Stimulated activated CD8-positive, alpha-beta memory T cell treated with anti-CD3 and anti-CD28 coated beads, Interleukin-15, amount 100 ng/mL, for 1 hour (primary cell): Measurements from ENCODE around the gene GALNT17.
"Not testable (repeated sequence)": the region's sequence is repeated elsewhere in the genome, so short reads cannot be mapped to it uniquely, and the experiment has no call there.

Experiments used
- DNase-seq: peaks from one replicate; pipeline ENCODE4 v3.0.0-alpha.2; 2020; ENCODE audit warnings: low read depth

The GALNT17 gene

DNA sequence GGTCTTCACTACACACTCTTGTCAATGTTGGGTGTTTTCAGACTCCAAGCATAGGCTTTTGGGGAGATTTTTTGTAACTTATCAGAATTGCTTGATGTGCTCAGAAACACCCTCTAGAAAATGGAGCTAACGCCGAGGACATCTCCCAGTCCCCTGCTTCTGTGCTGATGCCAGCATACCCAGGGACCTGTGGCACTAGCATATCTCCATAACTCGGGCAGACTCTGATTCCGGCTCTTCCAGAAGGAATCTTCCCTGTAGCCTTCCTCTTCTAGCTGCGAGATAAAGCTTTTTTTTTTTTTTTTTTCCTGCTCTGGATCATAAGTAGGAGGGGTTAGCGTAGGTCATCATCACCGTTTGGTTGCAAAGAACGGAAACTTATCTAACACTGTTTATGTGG, 434.4 kb downstream of the GALNT17 start:
- DNase-seq: no peak

DNA sequence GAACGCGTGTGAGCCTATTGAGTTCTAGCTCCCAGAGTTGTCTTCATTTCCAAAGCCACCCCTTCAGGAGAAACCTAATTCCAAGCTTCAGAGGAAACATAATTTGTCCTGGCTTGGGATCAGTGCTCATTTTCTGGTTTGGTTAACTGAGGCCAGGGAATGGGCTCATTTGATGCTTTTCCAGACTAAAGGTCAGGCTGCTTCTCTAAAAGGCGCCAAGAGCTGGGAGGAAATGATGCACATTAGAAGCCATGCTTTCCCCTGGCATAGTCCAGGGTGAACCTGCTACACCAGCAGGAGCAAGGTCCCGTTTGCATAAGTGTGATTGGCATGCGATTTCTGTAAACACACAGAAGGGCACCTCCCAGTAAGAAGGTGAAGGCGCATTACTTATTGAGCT, 435.0 kb downstream of the GALNT17 start:
- no peak for DNase-seq

DNA sequence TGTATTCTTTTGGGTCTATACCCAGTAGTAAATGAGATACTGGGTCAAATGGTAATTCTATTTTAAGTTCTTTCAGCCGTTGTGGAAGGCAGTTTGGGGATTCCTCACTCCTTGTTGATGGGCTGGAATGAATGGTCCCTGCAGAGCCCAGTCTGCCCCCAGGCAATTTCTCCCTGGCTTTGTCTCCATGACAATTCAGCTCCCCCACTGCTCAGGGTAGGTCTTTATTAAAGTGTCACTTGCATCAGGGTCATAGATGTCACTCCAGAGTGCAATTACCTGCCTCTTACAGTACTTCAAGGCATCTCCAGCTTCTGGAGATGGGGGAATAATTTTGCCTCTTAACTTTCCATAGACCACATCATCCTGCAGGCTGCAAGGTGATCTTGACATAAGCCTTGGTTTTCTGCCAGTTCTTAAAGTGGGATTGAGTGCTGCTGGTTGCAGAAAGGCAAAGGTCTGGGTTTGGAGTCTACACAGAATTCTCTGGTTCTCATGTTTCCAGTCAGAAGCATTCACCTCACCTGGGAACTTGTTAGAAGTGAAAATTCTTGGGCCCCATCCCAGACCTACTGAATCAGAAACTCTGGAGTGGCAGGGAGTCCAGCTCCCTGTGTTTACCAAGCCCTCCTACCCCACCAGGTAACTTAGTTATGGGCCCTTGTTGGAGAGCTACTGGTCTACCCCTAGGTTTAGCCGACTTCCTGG, 442.4 kb downstream of the GALNT17 start:
- DNase-seq: no peak

DNA sequence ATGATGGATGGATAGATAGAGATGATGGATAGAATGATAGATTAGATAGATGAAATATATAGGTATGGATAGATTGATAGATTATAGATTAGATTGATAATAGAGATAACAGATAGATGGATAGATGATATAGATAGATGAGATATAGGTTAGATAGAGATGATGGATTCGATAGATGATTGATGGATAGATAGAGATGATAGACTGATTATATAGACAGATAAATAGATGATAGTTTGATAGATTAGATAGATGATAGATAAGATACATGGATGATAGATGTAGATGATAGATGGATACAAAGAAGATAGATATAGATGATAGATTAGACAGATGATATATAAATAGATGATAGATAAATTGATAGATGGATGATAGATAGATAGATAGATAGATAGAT, 448.1 kb downstream of the GALNT17 start:
- no peak for DNase-seq

DNA sequence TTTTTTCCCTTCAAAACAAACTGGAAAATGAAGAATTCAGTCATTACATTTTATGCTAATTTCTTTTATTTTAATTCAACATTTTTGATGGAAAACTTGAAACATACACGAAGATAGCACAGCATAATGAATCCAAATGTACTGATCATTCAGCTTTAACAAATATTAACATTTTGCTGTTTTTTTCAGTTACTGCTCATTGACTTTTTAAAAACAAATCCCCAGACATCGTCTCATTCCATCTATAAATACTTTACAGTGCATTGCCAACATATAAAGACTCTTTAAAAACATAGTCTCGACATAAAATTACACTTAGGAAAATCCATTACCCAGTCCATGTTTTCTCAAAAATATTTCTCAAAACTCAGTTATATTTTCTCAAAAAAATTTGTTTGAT, 452.3 kb downstream of the GALNT17 start:
- no peak for DNase-seq

DNA sequence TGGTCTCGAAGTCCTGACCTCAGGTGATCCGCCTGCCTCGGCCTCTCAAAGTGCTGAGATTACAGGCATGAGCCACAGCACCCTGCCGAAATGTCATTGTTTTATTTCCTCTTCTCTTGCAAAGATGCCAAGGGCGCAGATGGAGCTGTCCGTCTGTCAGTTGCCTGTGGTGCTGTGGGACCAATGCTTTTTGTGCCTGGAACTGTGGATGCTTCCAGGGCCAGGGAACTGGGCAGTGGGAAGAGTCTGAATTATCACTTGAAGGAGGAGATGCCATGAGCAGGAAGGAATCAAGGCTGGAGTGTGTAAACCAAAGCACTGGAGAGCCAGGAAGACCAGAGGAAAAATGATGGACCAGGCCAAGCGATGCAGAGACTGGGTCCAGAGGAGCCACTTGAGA, 459.9 kb downstream of the GALNT17 start:
- no peak for DNase-seq

DNA sequence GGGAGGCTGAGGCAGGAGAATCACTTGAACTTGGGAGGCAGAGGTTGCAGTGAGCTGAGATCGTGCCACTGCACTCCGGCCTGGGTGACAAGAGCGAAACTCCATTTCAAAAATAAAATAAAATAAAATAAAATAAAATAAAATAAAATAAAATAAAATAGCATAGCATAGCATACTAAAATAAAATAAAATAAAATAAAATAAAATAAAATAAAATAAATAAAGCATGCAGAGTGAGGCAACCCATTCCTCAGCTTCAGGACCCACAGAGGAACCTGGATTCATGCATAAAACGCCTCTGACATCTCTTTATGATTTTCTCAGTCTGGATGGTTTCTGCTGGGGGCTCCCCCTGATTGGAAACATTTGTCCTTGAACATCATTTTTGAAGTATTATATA, 460.4 kb downstream of the GALNT17 start:
- DNase-seq: not testable (repeated sequence)

DNA sequence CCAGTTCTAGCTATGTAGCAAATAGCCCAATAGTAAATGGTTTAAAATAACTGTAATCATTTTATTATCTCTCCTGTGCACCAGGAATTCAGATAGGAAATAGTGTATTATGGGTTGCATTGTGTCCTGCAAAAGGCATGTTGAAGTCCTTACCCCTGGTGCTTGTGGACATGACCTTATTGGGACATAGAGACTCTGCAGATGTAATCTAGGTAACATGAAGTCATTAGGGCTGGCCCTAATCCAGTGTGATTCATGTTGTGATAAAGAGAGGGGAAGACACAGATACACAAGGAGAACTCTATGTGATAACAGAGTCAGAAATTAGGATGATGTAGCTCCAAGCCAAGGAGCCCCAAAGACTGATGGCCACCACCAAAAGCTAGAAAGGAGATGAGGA, 462.8 kb downstream of the GALNT17 start:
- DNase-seq: no peak

DNA sequence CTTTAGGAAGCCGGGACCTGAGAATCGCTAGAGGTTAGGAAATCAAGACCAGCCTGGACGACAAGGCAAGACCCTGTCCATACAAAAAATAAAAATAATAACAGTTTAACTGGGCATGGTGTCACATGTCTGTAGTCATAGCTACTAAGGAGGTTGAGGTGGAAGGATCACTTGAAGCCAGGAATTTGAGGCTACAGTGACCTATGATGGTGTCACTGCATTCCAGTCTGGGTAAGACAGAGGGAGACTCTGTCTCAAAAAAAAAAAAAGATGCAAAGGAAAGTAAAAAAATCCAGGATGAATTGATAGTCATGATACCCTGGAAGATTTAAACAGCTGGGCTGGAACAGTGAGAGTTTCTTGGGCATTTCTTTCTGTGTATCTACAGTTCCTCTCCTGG, 463.2 kb downstream of the GALNT17 start:
- no peak for DNase-seq

DNA sequence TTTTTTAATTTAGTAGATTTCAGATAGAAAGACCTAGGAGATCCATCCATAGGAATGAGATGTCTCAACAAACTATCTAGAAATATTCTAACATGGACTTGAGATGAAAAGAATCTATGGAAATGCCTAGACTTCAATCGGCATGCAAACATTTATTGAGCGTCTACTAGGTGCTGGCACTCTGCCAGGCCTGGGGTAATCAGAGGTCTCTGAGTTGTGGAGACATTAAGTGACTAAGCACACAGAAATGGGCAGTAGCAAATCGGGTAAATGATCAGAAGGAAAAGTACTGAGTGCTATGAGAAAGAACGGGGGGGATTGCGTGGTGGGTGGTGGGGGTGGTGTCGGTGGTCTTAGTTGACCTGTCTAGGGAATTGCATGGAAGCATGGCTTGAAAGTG, 466.6 kb downstream of the GALNT17 start:
- no peak for DNase-seq

DNA sequence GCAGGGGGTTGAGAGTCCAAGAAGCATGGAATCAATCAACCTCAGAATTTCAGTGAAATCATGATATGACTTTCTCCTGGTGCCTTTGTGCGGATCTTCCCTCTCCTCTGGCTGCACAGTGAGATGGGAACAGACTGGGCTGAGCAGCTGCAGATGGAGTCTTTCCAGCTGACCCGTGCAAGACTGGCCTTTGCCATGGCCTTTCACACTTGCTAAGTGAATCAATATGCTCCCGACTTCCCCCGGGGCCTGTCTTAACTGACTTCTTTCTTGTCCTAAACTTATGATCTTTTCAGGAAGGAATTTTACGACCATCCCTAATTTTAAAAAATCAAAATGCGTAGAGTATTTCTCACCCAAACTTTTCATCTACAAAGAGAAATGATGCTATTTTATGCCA, 469.9 kb downstream of the GALNT17 start:
- no peak for DNase-seq

DNA sequence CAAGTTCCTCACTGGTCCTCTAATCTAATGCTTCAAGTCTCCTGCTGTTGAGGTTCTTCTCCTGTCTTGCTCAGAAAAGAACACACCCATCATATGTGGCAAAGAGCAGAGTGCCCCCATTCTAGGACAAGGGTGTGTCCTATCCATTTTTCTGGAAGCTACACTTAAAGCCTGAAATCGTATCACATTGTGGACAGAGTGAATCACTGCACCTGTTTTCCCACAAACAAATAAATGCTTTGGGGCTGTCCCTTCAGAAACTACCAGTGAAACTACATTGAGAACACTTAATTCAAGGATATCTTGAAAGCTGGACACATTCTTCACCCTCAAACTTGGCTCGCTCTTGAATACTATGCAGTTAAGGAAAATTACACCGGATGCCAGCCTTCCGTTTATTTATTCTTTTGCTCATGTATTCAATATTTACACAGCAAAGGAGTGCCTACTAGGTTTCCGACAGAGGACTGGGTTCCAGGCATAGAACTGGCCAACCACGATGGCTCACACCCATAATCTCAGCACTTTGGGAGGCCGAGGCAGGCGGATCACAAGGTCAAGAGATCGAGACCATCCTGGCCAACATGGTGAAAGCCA, 473.0 kb downstream of the GALNT17 start:
- DNase-seq: no peak

DNA sequence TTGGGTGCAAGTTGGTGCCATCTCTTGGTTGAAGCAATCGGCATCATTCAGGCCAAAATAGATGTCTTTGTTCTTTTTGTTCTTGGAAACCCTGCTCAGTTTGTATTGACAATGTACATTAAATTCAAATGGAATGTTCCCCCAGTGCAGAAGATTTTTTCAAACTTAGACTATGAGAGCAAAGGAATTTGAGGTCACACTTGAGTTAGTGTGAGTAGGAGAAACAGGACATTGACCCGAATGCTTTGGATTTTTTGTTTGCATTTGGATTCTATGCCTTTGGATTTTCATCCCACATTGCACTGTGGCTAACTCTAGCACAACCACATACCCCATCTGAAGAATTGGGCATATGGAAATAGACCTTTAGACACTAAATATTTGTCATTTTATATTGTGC, 480.0 kb downstream of the GALNT17 start:
- DNase-seq: no peak

DNA sequence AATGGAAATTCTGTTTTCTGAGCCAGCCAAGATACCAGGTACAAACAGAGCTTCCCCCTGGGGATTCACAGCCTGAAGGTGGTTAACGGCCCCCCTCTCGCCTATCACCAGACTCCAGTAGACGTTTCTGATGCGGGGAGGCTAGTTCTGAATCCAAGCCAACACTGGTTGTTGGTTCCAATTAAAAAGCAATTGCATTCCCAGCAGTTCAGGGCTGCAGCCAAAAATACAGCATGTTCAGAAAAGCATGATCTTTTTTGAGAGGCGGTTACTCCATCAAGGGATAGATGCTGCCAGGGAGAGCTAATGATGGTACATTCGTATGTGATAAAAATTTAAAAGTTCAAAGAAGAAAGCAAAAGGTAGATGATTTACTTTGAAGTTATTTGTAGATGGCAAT, 481.0 kb downstream of the GALNT17 start:
- DNase-seq: no peak

DNA sequence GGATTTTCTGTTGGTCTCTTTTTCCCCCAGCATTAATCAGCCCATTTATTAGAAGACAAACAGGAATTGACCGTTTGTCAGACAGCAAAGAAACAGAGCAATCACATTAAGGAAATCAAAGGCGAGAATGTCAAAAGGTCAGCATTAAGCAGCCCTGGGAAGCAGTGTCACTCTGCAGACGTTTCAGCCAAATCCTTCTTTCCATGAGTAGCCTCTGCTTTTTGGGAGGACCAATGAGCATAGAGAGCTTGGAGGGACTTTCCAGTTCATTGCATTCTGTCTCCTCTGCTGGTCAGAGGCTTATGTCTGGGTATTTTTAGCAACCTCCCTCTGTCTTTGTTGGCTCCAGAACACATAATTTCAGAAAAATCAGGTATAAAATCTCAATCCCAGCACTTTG, 481.4 kb downstream of the GALNT17 start:
- DNase-seq: no peak

DNA sequence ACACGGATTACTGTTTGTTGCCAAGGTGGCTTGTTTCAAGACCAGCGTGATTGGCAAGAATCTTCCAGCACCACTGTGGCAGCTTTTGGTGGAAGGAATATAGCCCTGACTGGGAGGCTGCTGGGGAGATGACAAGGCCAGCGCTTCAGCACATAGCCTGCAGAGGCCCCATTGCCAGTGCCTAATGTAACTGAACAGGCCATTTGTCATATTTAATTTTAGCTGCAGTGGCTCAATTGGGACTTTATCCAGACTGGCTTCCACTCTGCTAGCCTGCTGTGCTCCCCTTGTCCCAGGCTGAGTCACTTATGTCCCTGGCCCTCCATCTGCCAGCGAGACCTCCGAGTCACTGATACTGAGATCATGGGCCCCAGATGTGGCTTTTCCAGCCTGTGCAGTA, 483.1 kb downstream of the GALNT17 start:
- DNase-seq: no peak

DNA sequence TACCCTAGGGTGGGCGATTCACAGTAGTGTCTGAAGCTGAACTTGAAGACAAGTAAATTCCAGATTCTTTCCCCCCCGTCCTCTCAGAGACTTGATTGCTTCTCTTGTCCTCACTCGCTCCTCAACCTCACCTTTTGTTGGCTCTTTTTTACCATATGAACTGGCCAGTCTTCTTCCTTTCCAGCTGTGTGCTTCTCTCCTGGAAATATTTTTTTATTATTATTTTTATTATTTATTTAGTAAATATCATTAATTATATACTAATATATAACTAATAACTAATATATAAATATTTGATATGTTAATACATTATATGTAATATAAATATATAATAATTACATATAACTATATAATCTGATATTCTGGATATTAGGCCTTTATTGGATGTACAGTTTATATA, 484.3 kb downstream of the GALNT17 start:
- DNase-seq: no peak

DNA sequence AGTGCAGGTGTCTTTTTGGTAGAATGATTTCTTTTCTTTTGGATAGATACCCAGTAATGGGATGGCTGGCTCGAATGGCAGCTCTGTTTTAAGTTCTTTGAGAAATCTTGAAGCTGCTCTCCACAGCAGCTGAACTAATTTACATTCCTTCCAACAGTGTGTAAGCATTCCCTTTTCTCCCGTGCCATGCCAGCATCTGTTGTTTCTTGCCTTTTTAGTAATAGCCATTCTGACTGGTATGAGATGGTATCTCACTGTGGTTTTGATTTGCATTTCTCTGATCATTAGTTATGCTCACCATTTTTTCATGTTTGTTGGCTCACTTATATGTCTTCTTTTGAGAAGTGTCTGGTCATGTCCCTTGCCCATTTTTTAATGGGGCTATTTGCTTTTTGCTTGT, 486.3 kb downstream of the GALNT17 start:
- DNase-seq: no peak

DNA sequence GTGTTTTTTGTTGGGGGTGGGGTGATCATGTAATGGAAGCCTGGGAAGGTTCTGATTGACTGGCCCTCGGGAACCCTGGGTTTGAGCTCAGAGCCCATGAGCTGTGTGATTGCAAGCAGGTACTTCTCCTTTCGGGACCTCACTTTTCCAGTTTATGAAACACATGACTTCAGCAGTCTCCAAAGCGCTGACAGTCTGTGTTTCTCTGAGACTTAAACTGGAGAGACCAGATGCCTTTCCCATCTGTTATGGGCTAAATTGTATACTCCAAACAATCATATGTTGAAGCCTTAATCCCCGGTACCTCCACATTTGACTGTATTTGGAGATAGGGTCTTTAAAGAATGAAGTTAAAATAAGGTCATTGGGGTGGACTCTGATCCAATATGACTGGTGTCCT, 493.6 kb downstream of the GALNT17 start:
- DNase-seq: no peak

DNA sequence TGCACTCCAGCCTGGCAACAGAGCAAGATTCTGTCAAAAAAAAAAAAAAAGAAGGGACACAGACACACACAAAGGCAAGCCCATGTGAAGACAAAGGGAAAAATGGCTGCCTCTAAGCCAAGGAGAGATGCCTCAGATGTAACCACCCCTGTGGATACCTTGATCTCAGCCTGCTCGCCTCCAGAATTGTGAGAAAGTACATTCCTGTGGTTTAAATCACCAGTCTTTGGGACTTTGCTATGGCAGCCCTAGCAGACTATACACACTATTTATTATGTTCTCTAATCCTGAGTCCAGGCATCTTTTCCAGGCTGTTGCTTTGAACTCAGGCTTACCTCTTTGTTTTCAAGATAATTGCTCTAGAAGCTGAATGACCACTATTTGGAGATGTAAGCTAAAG, 494.3 kb downstream of the GALNT17 start:
- no peak for DNase-seq

DNA sequence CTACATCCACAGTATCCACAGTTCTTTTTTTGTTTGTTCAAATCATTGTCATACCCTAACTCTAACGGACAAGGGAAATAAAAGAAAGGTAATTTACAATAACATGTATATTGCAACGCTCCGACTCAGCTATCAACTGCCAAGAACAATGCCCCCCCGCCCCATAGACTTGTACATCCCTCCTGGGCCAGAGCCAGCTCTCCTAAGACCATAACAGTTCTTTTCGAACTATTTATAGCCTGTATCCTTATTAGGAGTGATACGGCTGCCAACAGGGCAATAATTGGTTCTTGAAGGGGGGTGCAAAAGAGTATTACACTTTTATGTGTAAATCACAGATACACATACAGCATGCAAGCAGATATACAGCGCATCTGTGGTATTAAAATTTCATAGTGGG, 495.7 kb downstream of the GALNT17 start:
- no peak for DNase-seq

DNA sequence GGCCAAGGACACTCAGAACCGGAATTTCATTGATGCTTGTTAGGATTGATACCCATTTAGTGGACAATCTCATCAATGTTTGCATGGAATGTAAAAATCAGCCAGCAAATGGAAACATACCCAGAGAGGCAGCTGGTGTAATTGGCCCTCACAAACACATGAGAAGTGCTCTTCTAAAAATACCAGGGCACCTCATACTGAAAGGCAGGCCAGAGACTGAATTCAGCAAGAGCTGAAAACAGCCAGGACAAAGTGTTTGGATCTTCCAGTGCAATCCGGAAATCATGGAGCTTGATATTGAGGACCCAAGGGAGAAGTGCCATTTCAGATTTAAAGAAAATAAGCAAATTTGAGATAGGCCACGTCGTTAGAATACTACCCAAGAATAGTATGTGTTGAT, 498.6 kb downstream of the GALNT17 start:
- DNase-seq: no peak

DNA sequence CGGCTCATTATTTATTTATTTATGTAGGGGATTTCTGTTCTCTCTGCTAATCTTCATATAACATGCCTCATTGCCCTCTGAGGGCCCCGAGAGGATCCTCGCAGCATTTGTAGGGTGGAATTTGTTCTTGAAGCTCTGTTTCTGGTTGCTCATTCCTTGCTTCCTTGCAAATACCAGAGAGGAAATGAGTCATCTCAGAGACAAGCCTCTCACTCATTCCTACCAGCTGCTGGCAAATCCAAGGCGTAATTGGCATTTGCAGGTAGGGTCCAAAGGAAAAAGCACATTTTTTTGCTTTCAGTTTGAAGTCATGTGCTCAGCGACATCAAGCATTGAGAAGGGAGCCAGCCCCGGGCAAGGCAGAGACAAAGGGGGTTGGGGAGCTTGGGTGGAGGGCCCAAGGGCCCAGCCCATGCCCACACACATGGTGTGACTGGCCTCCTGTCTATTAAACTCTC, 501.6 kb downstream of the GALNT17 start:
- DNase-seq: no peak

DNA sequence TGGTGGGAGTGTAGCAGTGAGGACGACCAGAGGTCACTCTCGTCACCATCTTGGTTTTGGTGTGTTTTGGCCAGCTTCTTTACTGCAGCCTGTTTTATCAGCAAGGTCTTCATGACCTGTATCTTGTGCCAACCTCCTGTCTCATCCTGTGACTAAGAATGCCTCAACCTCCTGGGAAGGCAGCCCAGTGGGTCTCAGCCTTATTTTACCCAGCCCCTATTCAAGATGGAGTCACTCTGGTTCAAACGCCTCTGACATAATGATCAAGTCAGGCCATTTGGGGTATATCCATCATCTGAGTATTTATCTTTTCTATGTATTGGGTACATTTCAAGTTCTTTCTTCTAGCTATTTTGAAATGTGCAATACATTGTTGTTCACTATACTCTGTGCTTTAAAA, 503.9 kb downstream of the GALNT17 start:
- not testable (repeated sequence) for DNase-seq
